SKM-1 treated with dmso at 0.1 percent for 144 hours (cell line): Measurements from ENCODE around the gene MED16.

Source experiments
- DNase-seq: peaks from one replicate; lab custom pipeline; 2025; ENCODE audit not compliant: unreplicated experiment; lab: John Stamatoyannopoulos, UW

MED16 gene

GRCh38 chr19:892894-893689 lies at the start of gene MED16, which contains the start of gene RNU6-9:
TSS of gene MED16 (minus strand) at chr19:893187. CDS start at chr19:891131, 2,056 bp downstream.
TSS of gene RNU6-9 (plus strand) at chr19:893484.
- DNase-seq = peak; percentile 90

GRCh38 chr19:942133-942645 lies 49.2 kb upstream of the MED16 start:
- no peak for DNase-seq

- no peak for DNase-seq
Observed at GRCh38 chr19:941292-942132, 48.5 kb upstream of the MED16 start.

GRCh38 chr19:940591-941291 lies 47.8 kb upstream of the MED16 start:
- DNase-seq = no peak

- DNase-seq = no peak
Observed at GRCh38 chr19:939922-940321, 46.9 kb upstream of the MED16 start.

- no peak for DNase-seq
Observed at GRCh38 chr19:939439-939838, 46.5 kb upstream of the MED16 start.

- DNase-seq = no peak
Observed at GRCh38 chr19:938233-938923, 45.4 kb upstream of the MED16 start.

- DNase-seq = no peak
Observed at GRCh38 chr19:937259-937694, 44.3 kb upstream of the MED16 start.

- no peak for DNase-seq
Observed at GRCh38 chr19:936175-936546, 43.2 kb upstream of the MED16 start.

- DNase-seq = no peak
Observed at GRCh38 chr19:934865-935479, 42.0 kb upstream of the MED16 start.

- DNase-seq = no peak
Observed at GRCh38 chr19:934197-934840, 41.3 kb upstream of the MED16 start.

GRCh38 chr19:933553-933882 lies 40.5 kb upstream of the MED16 start:
- no peak for DNase-seq

- no peak for DNase-seq
Observed at GRCh38 chr19:932648-933552, 39.9 kb upstream of the MED16 start.

GRCh38 chr19:931860-932647 lies 39.1 kb upstream of the MED16 start:
- no peak for DNase-seq

- no peak for DNase-seq
Observed at GRCh38 chr19:929891-930258, 36.9 kb upstream of the MED16 start.

- no peak for DNase-seq
Observed at GRCh38 chr19:929203-929890, 36.4 kb upstream of the MED16 start.

- no peak for DNase-seq
Observed at GRCh38 chr19:928471-929202, 35.6 kb upstream of the MED16 start.
